GM12872 (cell line): Measurements from ENCODE around the gene CTBP2.

Experiments
- TF ChIP-seq, protein P1 (sequence below): IDR thresholded peaks from 3 replicates; pipeline ENCODE4 v1.5.1; 2011; ENCODE audit warnings: low read depth, mild to moderate bottlenecking, low read length, moderate library complexity; ENCODE audit not compliant: insufficient read depth

Gene CTBP2

DNA sequence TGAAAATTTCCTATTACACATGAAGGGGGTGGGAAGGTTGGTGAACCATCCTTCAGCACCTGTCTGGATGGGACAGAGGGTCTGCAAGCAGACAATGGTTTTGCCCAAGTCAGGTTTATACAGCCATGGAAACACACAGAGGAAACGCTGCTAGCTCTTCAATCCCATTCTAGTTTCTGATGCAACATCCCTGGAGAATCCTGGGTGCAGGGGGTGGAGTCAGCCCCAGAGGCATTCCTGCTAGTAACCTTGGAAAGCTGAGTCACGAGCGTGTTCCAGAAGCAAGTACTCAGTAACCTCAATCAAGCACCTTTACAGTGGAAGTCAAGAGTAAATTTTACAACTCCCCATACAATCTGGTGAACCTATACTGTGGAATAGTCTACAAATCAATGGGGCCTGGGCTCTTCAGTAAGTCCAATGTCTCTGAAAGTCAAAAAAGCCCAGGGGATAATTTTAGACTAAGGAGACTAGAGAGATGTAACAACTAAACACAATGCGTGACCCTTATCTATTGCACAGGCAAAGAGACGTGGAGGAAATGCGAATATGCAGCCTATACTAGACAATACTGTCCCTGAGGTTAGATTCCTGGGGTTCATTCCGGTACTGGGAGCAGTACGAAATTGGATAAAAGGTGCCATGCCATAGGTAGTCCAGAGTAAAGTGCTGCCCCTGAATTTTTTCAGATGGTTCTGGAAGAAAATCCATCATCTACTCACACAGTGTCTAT is 123.1 kb downstream of the CTBP2 start:
- TF ChIP-seq, protein P1, sequence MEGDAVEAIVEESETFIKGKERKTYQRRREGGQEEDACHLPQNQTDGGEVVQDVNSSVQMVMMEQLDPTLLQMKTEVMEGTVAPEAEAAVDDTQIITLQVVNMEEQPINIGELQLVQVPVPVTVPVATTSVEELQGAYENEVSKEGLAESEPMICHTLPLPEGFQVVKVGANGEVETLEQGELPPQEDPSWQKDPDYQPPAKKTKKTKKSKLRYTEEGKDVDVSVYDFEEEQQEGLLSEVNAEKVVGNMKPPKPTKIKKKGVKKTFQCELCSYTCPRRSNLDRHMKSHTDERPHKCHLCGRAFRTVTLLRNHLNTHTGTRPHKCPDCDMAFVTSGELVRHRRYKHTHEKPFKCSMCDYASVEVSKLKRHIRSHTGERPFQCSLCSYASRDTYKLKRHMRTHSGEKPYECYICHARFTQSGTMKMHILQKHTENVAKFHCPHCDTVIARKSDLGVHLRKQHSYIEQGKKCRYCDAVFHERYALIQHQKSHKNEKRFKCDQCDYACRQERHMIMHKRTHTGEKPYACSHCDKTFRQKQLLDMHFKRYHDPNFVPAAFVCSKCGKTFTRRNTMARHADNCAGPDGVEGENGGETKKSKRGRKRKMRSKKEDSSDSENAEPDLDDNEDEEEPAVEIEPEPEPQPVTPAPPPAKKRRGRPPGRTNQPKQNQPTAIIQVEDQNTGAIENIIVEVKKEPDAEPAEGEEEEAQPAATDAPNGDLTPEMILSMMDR: no peak

DNA sequence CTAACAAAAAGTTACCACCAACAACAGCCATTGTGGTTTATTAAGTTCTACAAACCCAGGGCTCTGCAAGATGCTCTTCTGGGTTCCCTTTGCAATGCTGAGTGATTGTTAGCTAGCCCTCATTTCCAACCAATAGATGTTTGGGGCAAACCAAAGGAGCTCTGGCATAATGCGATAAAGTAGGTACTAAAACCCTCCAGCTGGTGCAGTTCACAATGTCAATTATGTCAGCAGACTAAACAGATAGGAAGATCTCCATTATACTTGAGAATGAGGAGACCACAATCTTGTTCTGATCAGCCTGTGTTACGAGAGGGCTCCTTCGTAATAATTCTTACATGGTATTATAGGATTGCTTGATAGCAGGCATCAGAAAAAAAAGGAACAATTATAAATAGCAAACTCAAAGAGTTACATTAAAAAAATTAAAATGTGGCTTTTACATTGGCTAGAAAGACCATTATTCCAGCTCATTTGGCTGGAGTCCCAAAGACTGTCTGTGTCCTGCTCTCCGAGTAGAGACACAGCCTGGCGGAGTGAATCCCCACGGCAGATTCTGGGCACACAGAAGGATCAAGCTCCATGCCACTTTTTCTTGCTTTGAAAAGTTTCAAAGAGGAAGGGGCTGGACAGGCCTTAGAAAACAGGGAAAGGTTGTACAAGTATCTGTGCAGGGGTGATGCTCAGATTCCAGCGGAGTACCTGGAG is 124.6 kb downstream of the CTBP2 start:
- TF ChIP-seq, protein P1: no peak

DNA sequence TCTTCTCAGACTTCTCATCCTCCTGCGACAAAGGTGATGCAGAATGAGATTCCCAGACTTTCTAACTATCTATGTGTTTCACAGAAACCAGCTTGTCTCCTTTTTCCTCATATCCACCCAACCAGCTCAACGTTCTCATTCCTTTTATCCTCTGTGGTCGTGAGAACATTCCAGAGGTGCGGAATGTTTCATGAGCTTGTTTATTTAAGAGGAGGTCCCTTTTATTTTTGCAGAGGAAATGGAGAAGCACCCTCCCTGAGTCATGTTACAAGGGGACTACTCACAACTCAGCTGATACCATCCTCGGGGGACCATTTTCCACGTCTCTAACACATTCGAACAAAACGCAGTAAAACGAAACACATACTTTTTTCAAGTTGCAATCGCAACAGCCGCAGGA is 125.2 kb downstream of the CTBP2 start:
- TF ChIP-seq, protein P1: no peak

DNA sequence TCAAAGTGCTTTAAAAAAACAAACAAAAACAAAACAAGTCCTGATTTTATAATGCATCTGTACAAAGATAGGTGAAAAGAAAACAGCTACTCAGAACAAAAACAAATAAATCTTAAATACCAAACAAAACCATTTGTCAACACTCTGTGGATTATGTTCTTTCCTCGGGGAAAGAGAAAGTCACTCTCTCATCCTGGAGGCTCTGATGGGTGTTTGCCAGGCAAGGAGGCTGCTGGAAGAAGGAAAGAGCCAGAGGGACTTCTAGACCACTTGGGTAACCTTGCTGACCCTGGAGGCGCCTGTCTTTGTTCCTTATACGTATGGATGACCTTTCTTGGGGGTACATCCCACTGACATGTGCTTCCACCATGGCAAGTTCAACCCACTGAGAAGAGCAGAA is 125.7 kb downstream of the CTBP2 start:
- TF ChIP-seq, protein P1: no peak

DNA sequence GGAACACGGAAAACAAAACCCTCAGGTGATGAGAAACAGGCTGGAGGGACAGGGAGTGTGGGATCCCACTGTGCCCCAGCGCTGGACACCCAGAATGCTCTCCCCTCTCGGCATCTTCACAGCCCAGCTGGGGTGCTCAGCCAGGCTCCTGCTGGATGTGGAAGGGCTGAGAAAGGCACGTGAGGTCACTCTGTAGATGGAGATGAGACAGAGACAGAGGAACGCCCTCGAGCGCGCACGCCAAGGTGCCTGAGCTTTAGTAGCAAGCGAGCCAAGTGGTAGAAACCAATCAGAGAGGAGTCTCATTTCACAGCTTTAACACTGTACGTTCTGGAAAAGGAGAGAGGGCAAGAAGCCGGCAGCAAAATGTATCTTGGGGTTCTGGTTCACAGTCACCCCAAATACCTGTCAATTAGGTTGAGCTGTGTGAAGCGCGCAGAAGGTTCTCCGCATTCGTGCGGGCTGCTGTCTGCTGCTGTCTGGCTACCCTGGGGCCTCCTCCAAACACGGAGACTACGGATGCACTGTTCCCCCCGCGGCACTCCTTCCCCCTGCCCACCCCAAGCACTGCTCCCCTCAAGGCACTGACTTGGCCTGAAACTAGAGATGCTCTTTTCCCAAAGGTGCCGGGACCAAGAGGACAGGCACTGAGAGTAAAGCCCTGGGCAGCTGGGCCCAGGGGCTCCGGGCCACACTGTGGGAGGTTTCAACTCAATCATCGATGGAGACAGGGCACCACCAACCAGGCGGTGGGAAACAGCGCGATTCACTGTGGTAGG is 127.0 kb downstream of the CTBP2 start:
- TF ChIP-seq, protein P1: no peak

DNA sequence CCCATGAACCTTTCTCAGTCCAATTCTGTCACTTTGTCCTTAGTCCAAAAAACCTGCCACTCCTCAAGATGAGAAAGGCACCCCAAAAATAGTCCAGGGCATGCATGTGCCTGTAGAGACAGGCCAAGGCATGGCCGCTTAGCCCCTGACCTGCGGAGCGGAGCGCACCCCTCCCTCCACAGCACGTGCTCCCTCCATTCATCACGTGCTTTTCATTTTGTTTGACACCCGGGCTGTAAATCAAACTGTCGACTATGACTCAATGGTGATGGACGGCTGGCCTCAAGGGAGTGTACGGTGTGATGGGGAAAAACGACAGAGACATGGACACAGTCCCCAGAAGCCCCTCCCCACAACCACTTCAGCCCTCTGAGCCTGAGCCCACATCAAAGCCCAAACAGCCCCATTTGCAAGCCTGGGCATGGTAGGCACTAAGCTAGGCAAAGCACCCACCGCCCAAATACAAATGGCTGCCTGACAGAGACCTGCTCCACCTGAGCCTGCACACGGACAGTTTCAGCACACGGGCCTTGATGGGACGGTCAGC is 127.8 kb downstream of the CTBP2 start:
- TF ChIP-seq, protein P1: no peak

DNA sequence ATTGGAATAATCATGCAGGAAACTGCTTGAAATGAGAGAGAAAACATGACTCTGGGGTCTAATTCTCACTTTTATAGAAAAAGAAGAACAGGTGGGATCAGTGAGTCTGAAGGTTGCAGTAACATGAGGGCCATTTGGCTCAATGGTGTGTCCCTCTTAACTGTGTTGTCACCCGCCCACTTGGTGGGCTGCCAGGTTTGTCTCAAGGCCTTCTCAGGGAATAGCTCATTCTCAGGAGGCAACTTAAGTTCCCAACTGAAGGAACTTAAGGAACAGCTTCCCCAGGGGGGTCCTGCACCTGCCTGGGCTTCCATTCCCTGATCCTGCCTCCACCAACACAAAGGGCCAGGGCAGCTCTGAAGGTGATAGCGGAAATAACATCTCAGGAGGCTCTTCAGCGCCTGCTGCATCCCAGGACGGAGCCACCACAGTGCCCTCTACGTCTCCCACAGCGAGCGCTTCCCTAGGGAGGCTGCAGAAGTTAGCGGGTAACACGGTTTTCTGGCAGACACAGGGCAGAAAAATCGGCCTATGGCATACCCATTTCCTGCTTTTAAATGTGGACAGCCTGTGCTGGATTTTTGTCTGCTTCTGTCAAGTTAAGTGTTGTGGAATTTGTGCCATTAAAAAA is 129.7 kb downstream of the CTBP2 start:
- TF ChIP-seq, protein P1: no peak
